Lung (tissue), 12 donors: Measurements from ENCODE around the gene TTLL10. TPM values are rescaled to one million over a fixed set of nuclear protein-coding genes. Genes with fewer than 3 reads are reported as not detected.

ENCODE experiments used
- ATAC-seq: fragments of 200-7000 bp; cut with Tn5 transposase; one replicate; pipeline ENCODE4 v1.9.1; 2020; ENCODE audit warnings: moderate number of reproducible peaks; ENCODE audit not compliant: insufficient read depth, low FRiP score
- DNase-seq, 3 donors: peaks; one replicate each; pipeline ENCODE4 v3.0.0-alpha.2; 2013 to 2017
- H3K27ac ChIP-seq, 2 donors: one replicate each; pipeline ENCODE4 v1.5.1; 2013; ENCODE audit warnings: mild to moderate bottlenecking in 2 of 2, moderate library complexity in 2 of 2, control low read depth in 1 of 2, inconsistent platforms in 1 of 2, low read depth in 1 of 2, low read length in 1 of 2
- H3K27me3 ChIP-seq, 3 donors: one replicate each; pipeline ENCODE4 v1.5.1; 2013; ENCODE audit warnings: low read length in 2 of 3; ENCODE audit not compliant: control insufficient read depth in 3 of 3, insufficient read depth in 3 of 3
- H3K36me3 ChIP-seq, 4 donors: one replicate each; pipeline ENCODE4 v1.5.1; 2013; ENCODE audit warnings: low read length in 4 of 4, mild to moderate bottlenecking in 1 of 4, moderate library complexity in 1 of 4; ENCODE audit not compliant: control insufficient read depth in 4 of 4, insufficient read depth in 4 of 4
- H3K4me1 ChIP-seq, 5 donors: one replicate each; pipeline ENCODE4 v1.5.1; 2013; ENCODE audit warnings: low read length in 5 of 5, mild to moderate bottlenecking in 2 of 5, moderate library complexity in 1 of 5; ENCODE audit not compliant: control insufficient read depth in 5 of 5, insufficient read depth in 5 of 5
- H3K4me3 ChIP-seq: one replicate; pipeline ENCODE4 v1.5.1; 2013; ENCODE audit warnings: mild to moderate bottlenecking, control low read depth, moderate library complexity
- H3K9ac ChIP-seq, 2 donors: one replicate each; pipeline ENCODE4 v1.5.1; 2013; ENCODE audit warnings: low read length in 2 of 2, control low read depth in 1 of 2; ENCODE audit not compliant: insufficient read depth in 1 of 2
- H3K9me3 ChIP-seq, 4 donors: one replicate each; pipeline ENCODE4 v1.5.1; 2013; ENCODE audit warnings: low read length in 3 of 4, mild to moderate bottlenecking in 1 of 4, moderate library complexity in 1 of 4; ENCODE audit not compliant: control insufficient read depth in 4 of 4, insufficient read depth in 3 of 4
- CTCF ChIP-seq: IDR thresholded peaks from 2 replicates; pipeline ENCODE4 v1.5.1; 2012; ENCODE audit warnings: mild to moderate bottlenecking; ENCODE audit errors: control extremely low read depth, extremely low read depth
- WGBS, 2 donors: extraction: QIAGEN DNeasy Blood & Tissue Kit; methylation state at CpG; one replicate each; pipeline ENCODE4 v1.1.7; 2013; 5-methylcytosine and 5-hydroxymethylcytosine counted together
- polyA plus RNA-seq, 2 donors: library from polyadenylated mRNA; stranded (reverse); fragments of 200-250 nt; gene quantifications; one replicate each; pipeline ENCODE4 v1.2.1, GENCODE V29; 2013
- total RNA-seq, 2 donors: library from RNA; depleted of rRNA in 1 of 2; stranded (reverse); fragments of >200 nt in 1 of 2; gene quantifications; one replicate each; pipeline ENCODE4 v1.2.1, GENCODE V29; 2014 to 2021
- donor health status: control.
- donor health status: control.
- donor health status: Bipolar disorder and iron deficiency.
- donor health status: healthy.
- donor health status: DM: yes; HTN: yes; CAD: no.

The TTLL10 gene
- total and polyA plus RNA-seq, 4 donors = 3.7 to 19.7 (median 4.5) TPM

DNA sequence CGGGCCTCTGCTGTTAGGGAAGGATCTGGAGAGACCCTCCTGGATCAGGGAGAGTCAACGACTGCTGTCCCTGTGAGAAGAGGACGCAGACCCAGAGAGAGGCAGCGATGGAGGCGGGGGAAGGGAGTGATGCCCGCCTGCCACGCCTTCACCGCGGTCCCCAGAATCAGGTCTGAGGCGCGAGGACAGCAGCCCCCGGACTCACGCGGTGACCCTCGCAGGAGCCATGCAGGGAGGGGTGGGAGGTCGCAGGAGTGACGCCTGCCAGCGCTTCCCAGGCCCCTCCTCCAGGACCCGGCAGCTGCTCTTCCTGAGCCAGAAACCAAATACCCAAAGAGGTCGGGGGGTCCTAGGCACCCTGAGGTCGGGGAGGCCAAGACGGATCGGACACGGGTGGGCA, 46.5 kb downstream of the TTLL10 start:
- H3K4me1 ChIP-seq = peaks cover 0 to 3% (median 0%) of the 10 kb centered on the region in 5 donors
- H3K36me3 ChIP-seq = peaks cover 11 to 80% (median 22%) of the 10 kb centered on the region in 4 donors
- H3K9ac ChIP-seq = no peak overlapping the region
- H3K27me3 ChIP-seq = no peaks in the 10 kb centered on the region
- WGBS, 2 donors = 92 to 93% methylated on average over 24 of the region's 24 CpGs
- H3K27ac ChIP-seq = no peak overlapping the region
- no peak for TF ChIP-seq CTCF
- DNase-seq = no peak
- no peak overlapping the region for H3K4me3 ChIP-seq
- peaks cover 0 to 2% (median 0%) of the 10 kb centered on the region in 4 donors for H3K9me3 ChIP-seq
- ATAC-seq = no peak

DNA sequence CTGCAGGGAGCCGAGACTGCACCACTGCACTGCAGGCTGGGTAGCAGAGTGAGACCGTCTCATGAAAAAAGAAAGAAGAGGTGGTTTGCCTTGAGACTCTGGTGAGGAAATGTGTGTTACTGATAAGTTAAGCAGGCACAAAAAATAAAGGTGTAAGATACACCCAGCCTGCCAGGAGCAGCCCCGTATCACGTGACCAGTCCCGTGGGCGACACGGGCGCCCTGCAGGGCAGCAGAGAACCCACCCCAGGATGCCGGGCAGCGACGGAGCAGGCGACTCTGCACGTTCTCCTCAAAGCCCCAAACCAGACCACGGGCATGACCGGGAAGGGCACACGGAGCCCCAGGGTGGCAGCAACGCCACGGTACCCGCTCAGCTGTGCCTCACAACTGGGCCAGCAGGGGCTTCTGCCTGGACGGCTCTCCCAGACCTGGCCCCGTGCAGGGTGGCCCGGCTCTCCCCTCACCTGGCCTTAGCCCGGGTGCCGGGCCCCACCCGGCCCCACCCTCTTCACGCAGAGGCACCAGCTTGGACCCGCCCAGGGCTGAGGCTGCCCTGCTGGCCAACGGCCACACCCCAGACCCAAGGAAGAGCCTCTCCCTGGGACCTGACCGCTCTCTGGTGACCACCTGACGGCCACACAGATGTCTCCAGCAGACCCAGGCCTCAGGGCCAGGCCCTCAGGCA, 48.4 kb downstream of the TTLL10 start:
- H3K9me3 ChIP-seq = peaks cover 0 to 2% (median 0%) of the 10 kb centered on the region in 4 donors
- no peak for TF ChIP-seq CTCF
- no peak overlapping the region for H3K9ac ChIP-seq
- H3K36me3 ChIP-seq = peaks cover 11 to 84% (median 21%) of the 10 kb centered on the region in 4 donors
- no peak for DNase-seq
- H3K27me3 ChIP-seq = no peaks in the 10 kb centered on the region
- no peak overlapping the region for H3K27ac ChIP-seq
- no peak overlapping the region for H3K4me3 ChIP-seq
- WGBS, 2 donors = 89 to 94% methylated on average over 30 of the region's 30 CpGs
- H3K4me1 ChIP-seq = no peaks in the 10 kb centered on the region
- no peak for ATAC-seq

DNA sequence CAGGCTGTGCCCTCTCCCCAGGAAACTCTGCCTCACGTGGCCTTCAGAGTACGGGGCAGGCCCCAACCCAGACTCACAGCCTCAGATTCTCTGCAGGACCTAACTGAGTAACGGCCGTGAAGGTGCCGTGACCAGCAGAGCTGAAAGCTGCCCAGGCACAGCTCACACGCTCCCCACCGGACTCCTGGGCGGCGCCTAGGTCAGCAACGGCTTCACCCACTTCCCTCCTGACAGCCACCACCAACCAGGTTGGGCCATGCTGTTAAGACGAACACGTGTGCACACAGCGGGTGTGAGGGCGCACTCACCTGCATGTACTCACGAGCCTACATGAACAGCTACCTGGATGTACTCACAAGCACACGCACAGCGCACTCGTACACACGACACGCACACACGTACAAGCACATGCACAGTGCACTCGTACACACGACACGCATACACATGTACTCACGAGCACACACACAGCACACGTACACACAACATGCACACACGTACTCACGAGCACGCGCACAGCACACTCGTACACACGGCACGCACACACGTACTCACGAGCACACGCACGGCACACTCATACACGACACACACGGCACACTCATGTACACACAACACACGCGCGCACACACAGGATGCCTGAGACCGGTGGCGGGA, 49.0 kb downstream of the TTLL10 start:
- Histone ChIP-seq H3K36me3 (peaks cover 11 to 82% (median 18%) of the 10 kb centered on the region in 4 donors), H3K27me3 (no peaks in the 10 kb centered on the region), H3K27ac (no peak overlapping the region), H3K9me3 (peaks cover 0 to 2% (median 0%) of the 10 kb centered on the region in 4 donors), H3K9ac (no peak overlapping the region), H3K4me1 (no peaks in the 10 kb centered on the region), H3K4me3 (no peak overlapping the region)
- DNase-seq (no peak), ATAC-seq (no peak)
- 95 to 97% methylated on average over 44 of the region's 44 CpGs for WGBS, 2 donors
- TF ChIP-seq CTCF = no peak
